Lower lobe of right lung (tissue), 2 donors: Measurements from ENCODE around the gene IBA57. TPM values are rescaled to one million over a fixed set of nuclear protein-coding genes. Genes with fewer than 3 reads are reported as not detected.

Experiments
- ATAC-seq, 2 donors: fragments of 200-7000 bp; cut with Tn5 transposase; one replicate each; pipeline ENCODE4 v1.9.1; 2020 to 2022; ENCODE audit warnings: mild to moderate bottlenecking in 2 of 2, moderate library complexity in 2 of 2
- DNase-seq: peaks from one replicate; pipeline ENCODE4 v3.0.0-alpha.2; 2020
- H3K27ac ChIP-seq: fragments of 200-600 bp; one replicate; pipeline ENCODE4 v1.8.0; 2022
- H3K27me3 ChIP-seq: fragments of 200-600 bp; one replicate; pipeline ENCODE4 v1.8.0; 2022; ENCODE audit warnings: low read depth
- H3K36me3 ChIP-seq: fragments of 200-600 bp; one replicate; pipeline ENCODE4 v1.8.0; 2022; ENCODE audit warnings: mild to moderate bottlenecking
- H3K4me1 ChIP-seq: fragments of 200-600 bp; one replicate; pipeline ENCODE4 v1.8.0; 2022
- H3K4me3 ChIP-seq: fragments of 200-600 bp; one replicate; pipeline ENCODE4 v1.8.0; 2022; ENCODE audit warnings: mild to moderate bottlenecking
- H3K9me3 ChIP-seq: fragments of 200-600 bp; one replicate; pipeline ENCODE4 v1.8.0; 2022
- CTCF ChIP-seq: fragments of 200-600 bp; IDR thresholded peaks from one replicate; pipeline ENCODE4 v1.8.0; 2022; ENCODE audit warnings: antibody characterized with exemption, mild to moderate bottlenecking
- intact Hi-C: fragments of 100-400 bp; cut with DNase I; formaldehyde crosslinking; loops from one replicate; pipeline ENCODE4 v1.11.0; 2022
- total RNA-seq: library from RNA; stranded (reverse); fragmentation: NEBNext Ultra II Directional; extraction: Animal tissue kit (Norgen Biotek cat#: 25700); gene quantifications from one replicate; pipeline ENCODE4 v1.2.1, GENCODE V29; 2021
- donor health status: DM: no; HTN: yes; CAD: no; lungs with severe emphysema.

The IBA57 gene
- total RNA-seq, 1 donor from 2014 or later: 10.7 TPM

- intact Hi-C loops: no loop called here
- ATAC-seq (no peak), DNase-seq (no peak)
- H3K9me3 ChIP-seq: no peaks in the 10 kb centered on the region
- no peak for TF ChIP-seq CTCF
- H3K27ac ChIP-seq: peak overlapping the region; percentile 99
- peaks cover 48% of the 10 kb centered on the region for H3K4me1 ChIP-seq
- H3K27me3 ChIP-seq: no peaks in the 10 kb centered on the region
- peaks cover 37% of the 10 kb centered on the region for H3K36me3 ChIP-seq
- peak overlapping the region; percentile 77 for H3K4me3 ChIP-seq
Measured at GRCh38 chr1:228142701-228143136, 22.9 kb upstream of the IBA57 start.

- DNase-seq (no peak), ATAC-seq (no peak)
- Histone ChIP-seq H3K27ac (no peak overlapping the region), H3K36me3 (peaks cover 46% of the 10 kb centered on the region), H3K9me3 (no peaks in the 10 kb centered on the region), H3K27me3 (no peaks in the 10 kb centered on the region), H3K4me3 (peak overlapping the region; percentile 77), H3K4me1 (peaks cover 56% of the 10 kb centered on the region)
- no peak for TF ChIP-seq CTCF
- intact Hi-C loops: no loop called here
Measured at GRCh38 chr1:228143480-228144192, 22.0 kb upstream of the IBA57 start.

GRCh38 chr1:228144193-228144992 lies 21.2 kb upstream of the IBA57 start:
- Histone ChIP-seq H3K4me1 (peaks cover 63% of the 10 kb centered on the region), H3K4me3 (no peak overlapping the region)

GRCh38 chr1:228144993-228145343 lies 20.6 kb upstream of the IBA57 start:
- no peak for ATAC-seq
- intact Hi-C loops: no loop called here
- Histone ChIP-seq H3K36me3 (peaks cover 56% of the 10 kb centered on the region), H3K27me3 (no peaks in the 10 kb centered on the region), H3K4me1 (peaks cover 69% of the 10 kb centered on the region), H3K27ac (no peak overlapping the region), H3K4me3 (no peak overlapping the region), H3K9me3 (no peaks in the 10 kb centered on the region)
- no peak for DNase-seq
- no peak for TF ChIP-seq CTCF

More at GRCh38 chr1:228144193-228144992, 21.2 kb upstream of the IBA57 start:
- no peaks in the 10 kb centered on the region for H3K27me3 ChIP-seq
- no peaks in the 10 kb centered on the region for H3K9me3 ChIP-seq
- H3K36me3 ChIP-seq: peaks cover 54% of the 10 kb centered on the region
- no peak overlapping the region for H3K27ac ChIP-seq
- no peak for ATAC-seq
- no peak for TF ChIP-seq CTCF
- DNase-seq: no peak
- intact Hi-C loops: no loop called here

- Histone ChIP-seq H3K9me3 (no peaks in the 10 kb centered on the region), H3K27ac (no peak overlapping the region), H3K4me3 (no peak overlapping the region), H3K4me1 (peaks cover 77% of the 10 kb centered on the region), H3K36me3 (peaks cover 57% of the 10 kb centered on the region), H3K27me3 (no peaks in the 10 kb centered on the region)
- no peak for TF ChIP-seq CTCF
- ATAC-seq (no peak), DNase-seq (no peak)
- intact Hi-C loops: no loop called here
Measured at GRCh38 chr1:228145463-228146416, 19.9 kb upstream of the IBA57 start.
